B cell (primary cell): ENCODE data around the gene FBN2.

Source experiments
- CTCF ChIP-seq: fragments of 200-600 bp; IDR thresholded peaks from one replicate; pipeline ENCODE4 v1.8.0; 2022; ENCODE audit warnings: antibody characterized with exemption, mild to moderate bottlenecking
- EZH2 ChIP-seq: IDR thresholded peaks from 2 replicates; pipeline ENCODE4 v1.6.1; 2012; ENCODE audit warnings: borderline replicate concordance, low read depth, mild to moderate bottlenecking, moderate library complexity, low read length; ENCODE audit not compliant: insufficient read depth, poor library complexity, severe bottlenecking

GRCh38 chr5:128455841-128456361 lies 82.1 kb downstream of the FBN2 start:
- TF ChIP-seq CTCF (no peak), EZH2 (no peak)
